Effector CD8-positive, alpha-beta T cell (primary cell): Measurements from ENCODE around the gene NEK9.
"Not testable (repeated sequence)": the region's sequence is repeated elsewhere in the genome, so short reads cannot be mapped to it uniquely, and the experiment has no call there.

Source experiments
- DNase-seq: peaks from one replicate; lab custom pipeline; 2025; lab: John Stamatoyannopoulos, UW
- total RNA-seq, 4 experiments: gene quantifications; one replicate each; lab custom pipeline; 2026; lab: John Stamatoyannopoulos, UW

NEK9 gene
- 85.5 to 164 (median 128) reads per million in 4 experiments for total RNA-seq

- peak; percentile 72 for DNase-seq
Observed at GRCh38 chr14:75126679-75127473, at the start of gene NEK9. TSS of gene NEK9 (minus strand) at chr14:75127048. CDS start at chr14:75126921, 127 bp downstream.

DNA sequence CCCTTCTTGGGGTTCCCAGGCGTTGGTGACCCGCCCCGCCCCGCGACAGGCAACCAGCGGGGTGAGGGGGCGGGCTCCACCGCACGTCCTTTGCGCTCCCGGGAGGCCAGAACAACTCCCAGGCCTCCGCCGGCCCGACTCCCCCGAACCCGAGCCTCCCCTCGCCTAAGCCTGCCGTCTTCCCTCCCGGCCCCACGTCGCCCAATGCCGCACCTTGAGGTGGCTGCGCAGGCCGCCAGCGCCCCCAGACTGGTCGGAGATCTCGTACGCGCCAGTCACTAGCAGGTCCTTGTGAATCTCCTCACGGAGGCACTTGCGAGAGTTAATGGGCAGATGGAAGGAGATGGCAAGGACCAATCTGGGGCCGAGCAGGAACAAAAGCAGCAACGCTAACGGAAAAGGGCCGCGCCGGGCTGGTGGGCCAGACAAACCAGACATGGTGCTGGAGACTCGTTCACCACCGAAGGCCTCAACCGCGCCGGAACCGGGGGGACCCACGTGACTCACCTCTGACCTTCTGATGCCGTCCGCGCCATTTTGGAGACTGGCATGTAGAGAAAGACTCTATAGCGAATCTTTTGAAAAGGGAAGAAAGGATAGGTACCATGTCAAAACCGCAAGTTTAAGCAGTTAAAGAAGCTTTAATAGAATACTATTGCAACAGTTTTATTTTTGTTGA, 49.4 kb upstream of the NEK9 start, which contains the start of gene TMED10:
Gene TMED10, minus strand, starts transcription at position 471 of the 679 bp plus-strand sequence. Its CDS starts 33 bp downstream, at position 438.
- DNase-seq, result peak; percentile 87

DNA sequence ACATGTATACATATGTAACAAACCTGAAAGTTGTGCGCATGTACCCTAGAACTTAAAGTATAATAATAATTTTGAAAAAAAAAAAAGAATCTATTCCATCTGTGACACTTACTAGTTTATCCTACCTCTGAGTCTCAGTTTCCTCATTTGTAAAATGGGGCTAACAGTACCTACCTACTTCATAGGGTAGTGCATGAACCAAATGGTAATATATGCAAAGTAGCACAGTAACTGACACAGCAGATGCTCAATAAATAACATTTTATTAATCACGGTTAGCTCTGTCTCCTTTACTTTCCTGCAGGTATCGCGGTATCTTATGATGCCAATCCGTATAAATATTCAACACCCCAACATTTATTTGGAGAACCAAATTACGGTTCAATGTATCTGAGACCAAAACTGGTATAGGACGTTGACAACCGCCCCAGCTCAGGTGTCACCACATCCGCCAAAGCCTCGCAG, 48.9 kb upstream of the NEK9 start:
- DNase-seq, result no peak

GRCh38 chr14:75174066-75174465, 47.2 kb upstream of the NEK9 start:
- no peak for DNase-seq

DNA sequence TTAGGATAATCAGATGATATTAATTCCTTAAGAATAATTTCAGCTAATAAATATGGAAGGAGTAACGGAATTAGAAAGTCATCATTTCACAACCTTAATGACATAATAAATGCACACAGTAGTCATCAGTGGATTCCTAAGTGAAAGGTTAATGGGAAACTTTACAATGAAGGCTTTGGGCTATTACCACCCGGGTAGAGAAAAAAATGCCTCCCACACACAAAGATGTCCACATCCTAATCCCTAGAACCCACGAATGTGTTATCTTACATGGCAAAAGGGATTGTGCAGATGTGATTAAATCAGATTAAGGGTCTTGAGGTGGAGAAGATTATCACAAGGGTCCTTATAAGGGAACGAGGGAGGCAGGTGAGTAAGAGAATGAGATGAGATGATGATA, 43.9 kb upstream of the NEK9 start:
- DNase-seq, result no peak

GRCh38 chr14:75168586-75169335, 41.9 kb upstream of the NEK9 start:
- no peak for DNase-seq

DNA sequence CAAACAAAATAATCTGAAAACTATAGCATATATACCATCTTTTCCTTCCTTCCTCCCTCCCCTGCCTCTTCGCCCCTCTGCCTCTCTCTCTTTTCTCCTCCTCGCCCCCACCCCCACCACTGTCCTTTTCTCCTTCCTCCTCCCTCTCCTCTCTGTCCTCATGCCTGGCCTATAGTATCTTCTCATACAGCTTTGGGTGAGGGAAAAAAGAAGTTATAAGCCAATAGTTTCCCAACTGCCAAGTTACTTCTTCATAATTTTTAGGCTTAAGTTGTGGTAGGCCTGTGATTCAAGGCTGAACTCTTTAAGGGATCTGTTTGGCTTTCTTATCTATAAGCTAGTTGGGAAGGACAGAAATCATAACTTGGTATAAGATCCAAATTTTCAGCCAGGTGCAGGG, 40.5 kb upstream of the NEK9 start:
- DNase-seq, result no peak

- no peak for DNase-seq
Observed at GRCh38 chr14:75165586-75166391, 38.9 kb upstream of the NEK9 start.

DNA sequence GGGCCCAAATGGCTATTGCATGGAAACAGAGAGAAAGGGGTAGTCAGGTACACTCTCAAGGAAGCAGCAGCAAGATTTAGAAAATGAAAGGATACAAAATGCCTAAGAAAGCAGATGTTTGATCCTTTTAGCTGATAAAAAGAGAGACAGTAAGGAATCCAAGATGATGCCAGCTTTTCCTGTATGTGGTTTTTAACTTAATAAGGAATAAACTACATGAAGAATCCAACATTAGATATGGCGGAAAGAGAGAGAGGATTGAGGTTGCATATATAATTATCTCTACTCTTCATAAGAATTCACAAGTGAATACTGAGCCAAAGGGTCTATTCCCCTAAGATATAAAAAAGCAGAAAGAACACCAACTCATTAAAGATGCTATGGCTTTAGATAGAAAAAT, 38.0 kb upstream of the NEK9 start:
- DNase-seq, result no peak

DNA sequence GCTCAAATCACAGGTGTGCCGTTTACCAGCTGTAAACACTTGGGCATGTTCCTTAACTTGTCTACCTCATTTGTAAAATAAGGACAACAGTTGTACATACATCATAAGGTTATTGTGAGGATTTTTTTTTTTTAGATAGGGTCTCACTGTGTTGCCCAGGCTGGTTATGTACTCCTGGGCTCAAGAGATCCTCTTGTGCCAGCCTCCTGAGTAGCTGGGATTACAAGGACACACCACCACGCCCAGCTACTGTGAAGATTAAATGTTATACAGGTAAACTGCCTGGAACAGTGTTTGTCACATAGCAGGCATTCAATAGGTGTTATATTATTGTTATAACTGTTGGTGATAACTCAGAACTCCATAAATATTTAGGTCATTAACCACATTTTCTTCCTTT, 36.8 kb upstream of the NEK9 start:
- DNase-seq, result no peak

- no peak for DNase-seq
Observed at GRCh38 chr14:75162631-75163030, 35.8 kb upstream of the NEK9 start.

GRCh38 chr14:75158843-75159614, 32.2 kb upstream of the NEK9 start:
- no peak for DNase-seq

DNA sequence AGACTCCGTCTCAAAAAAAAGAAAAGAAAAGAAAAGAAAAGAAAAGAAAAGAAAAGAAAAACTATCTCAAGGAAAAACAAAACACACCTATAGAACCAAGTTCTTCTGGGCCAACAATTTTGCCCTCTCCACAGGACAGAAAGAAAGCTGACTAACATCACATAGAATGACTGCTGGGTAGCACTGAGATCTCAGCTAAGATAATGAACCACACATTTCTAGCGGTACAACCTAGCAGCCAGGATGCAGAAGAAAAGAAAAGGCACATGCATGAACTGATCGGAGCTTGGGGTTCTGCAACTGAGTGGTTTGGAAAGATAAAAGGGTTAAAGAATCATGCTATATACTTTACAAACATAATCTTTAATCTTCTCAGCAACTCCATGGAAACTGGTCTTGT, 30.1 kb upstream of the NEK9 start:
- no peak for DNase-seq

- DNase-seq, result no peak
Observed at GRCh38 chr14:75156111-75156510, 29.3 kb upstream of the NEK9 start.

DNA sequence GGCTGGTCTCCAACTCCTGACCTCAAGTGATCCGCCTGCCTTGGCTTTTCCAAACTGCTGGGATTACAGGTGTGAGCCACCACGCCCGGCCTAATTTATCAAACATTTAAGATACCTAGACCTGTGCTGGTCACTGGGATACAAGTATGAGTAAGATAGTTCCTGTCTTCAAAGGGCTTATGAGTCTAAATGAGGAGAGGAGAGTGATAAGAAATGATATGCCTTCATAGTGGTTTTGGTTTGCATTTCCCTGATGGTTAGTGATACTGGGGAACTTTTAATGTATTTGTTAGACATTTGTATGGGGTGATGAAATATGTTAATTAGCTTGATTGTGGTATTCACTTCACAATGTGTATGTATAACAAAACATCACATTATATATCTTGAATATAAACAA, 28.3 kb upstream of the NEK9 start:
- DNase-seq, result no peak

DNA sequence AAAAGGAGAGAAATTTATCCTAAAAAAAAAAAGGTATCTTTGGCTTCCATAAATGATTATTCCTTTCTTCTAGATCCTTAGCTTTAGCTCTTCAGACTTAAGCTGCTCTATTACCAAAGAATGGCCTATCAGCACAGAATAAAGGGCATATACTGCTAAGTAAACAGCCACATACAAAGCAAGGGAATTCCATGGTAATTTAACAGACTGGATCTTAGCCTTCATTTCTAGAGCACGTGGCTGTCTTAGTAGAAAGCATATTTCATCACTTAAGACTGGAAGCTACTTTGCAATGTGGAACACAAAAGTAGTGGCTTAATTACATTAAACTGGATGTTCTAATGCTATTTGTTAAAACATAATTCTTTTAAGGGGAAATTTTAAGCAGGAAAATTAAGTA, 26.4 kb upstream of the NEK9 start:
- DNase-seq, result no peak

- DNase-seq, result no peak
Observed at GRCh38 chr14:75151851-75152250, 25.0 kb upstream of the NEK9 start.

- DNase-seq, result not testable (repeated sequence)
Observed at GRCh38 chr14:75150637-75151036, 23.8 kb upstream of the NEK9 start.

- DNase-seq, result no peak
Observed at GRCh38 chr14:75150150-75150549, 23.3 kb upstream of the NEK9 start.

DNA sequence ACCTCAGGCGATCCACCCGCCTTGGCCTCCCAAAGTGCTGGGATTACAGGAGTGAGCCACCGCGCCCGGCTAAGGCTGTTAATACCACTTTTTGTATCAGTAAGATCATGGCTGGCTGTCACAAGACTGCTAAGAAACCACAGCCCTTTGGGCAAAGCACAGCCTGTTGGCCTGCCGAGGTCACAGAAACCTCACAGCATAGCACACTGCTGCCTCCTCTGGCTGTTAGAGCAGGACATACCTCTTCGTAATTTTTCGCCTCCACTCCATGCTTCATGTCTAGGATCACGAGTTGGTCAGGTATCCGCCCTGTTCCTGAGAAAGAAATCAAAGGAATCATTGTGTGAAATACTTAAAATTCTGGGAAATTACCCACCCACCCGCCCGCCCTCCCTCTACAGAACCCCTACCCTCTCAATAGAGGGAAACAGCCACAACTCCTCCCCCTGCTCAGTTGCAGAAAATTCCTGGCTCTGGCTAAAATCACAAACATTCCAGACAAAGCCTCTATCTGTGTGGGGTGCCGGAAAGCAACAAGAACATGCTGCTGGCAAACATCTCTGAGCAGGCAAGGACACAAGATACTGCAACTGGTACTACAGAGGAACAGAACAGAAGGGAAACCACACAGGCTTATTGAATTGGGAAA, 20.7 kb upstream of the NEK9 start:
- no peak for DNase-seq
